ENCODE data around the gene ITPKB. TPM values are rescaled to one million over a fixed set of nuclear protein-coding genes. Genes with fewer than 3 reads are reported as not detected.
"Not testable (repeated sequence)": the region's sequence is repeated elsewhere in the genome, so short reads cannot be mapped to it uniquely, and the experiment has no call there.

The ITPKB gene
- total and polyA plus RNA-seq, 5 donors, result 9.6 to 15.4 (median 9.9) TPM

DNA sequence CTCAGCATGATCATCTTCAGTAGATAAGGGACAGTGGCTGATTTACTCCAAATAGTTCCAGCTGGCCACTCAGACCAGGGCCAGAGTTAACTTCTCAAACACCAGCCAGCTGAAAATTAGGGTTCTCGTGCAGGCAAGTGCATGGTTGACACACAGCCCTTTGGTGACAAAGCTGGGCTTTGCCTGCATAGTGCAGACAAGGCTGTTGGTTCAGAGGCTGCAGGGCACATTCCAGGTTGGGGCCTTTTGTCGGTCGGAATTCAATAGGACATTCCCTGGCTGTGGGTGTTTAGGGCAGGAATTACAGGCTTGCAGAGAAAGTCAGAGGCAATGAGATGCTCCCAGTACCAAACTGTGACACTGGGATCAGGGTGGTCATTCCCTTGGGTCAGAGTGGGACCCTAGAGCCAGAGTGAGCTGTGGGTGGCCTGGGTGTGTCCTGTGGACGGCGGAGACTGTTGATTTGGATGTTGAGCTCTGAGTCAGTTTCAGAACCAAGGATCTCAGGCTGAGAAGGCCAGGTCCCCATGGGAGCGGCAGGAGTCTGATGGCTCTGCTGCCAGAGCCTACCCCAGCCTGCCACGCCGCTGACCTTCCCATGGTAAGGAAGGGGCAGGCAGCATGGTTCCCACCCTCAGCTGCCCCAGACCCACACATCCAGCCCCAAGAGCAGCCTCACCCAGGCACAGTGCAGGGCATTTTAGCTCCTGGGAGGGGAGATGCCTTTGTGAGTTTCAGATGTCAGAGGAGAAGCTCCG lies 134.3 kb downstream of the ITPKB start:
- DNase-seq (peak; percentile 44 to 66 (median 55)), ATAC-seq (no peak)
- no peaks in the 10 kb centered on the region for H3K9me3 ChIP-seq (ENCODE audit: control insufficient read depth, low read length)
- WGBS, result 60% methylated on average over 9 of the region's 9 CpGs
- H3K27ac ChIP-seq (ENCODE audit: low read length), result no peak overlapping the region
- no peak overlapping the region for H3K4me3 ChIP-seq (ENCODE audit: low read length)
- intact Hi-C loops (cut with DNase I), result loop anchor here (5.0 to 10.0 kb wide), 5 partner anchors 52 to 180 kb away; partner anchors contain the start of gene STUM (in 2 of the 4)
- no peaks in the 10 kb centered on the region for H3K27me3 ChIP-seq (ENCODE audit: control insufficient read depth, insufficient read depth)
- peaks cover 10% of the 10 kb centered on the region for H3K4me1 ChIP-seq (ENCODE audit: control insufficient read depth, insufficient read depth, low read length)

DNA sequence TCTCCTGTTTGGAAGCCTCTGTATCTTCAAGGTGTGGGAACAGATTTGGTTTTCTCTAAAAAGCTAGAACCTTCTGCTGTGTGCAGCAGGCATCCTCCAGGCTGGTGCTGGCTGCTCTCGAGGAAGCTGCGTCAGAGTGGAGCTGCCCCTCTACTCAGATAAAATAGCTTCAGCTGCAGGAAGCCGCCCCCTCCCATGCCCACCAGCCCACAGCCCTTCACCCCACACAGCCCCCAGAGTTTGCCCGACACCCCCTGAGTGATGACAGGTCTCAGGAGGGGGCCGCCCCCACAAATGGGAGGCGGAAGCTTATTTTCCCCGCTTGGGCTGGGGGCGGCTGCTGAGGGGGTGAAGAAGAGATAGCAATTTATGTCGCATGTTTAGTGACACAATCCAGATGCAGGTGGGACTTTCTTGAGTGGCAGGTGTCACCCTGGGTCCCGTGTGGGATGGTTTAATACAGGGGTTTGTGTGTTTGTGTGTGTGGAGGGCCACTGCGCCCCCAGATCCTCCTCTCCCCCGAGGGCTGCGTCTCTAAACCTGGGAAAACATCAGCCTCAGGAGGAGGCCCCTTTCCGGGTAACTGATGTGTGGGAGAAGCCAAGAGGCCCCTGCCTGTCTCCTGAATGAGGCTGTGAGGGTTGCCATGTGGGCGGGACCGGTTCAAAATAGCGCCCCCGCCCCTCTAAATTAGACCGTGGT lies 135.1 kb downstream of the ITPKB start:
- ATAC-seq (no peak), DNase-seq (peak in 1 of 3 donors; percentile 41)
- peaks cover 10% of the 10 kb centered on the region for H3K4me1 ChIP-seq (ENCODE audit: control insufficient read depth, insufficient read depth, low read length)
- no peak overlapping the region for H3K4me3 ChIP-seq (ENCODE audit: low read length)
- H3K9me3 ChIP-seq (ENCODE audit: control insufficient read depth, low read length), result no peaks in the 10 kb centered on the region
- intact Hi-C loops (cut with DNase I), result loop anchor here in 2 of 4 donors (10.0 kb wide), 2 partner anchors 59 to 179 kb away; partner anchors contain the start of gene STUM (in 1 of the 2)
- H3K27me3 ChIP-seq (ENCODE audit: control insufficient read depth, insufficient read depth), result no peaks in the 10 kb centered on the region
- 48% methylated on average over 19 of the region's 19 CpGs for WGBS
- no peak overlapping the region for H3K27ac ChIP-seq (ENCODE audit: low read length)

DNA sequence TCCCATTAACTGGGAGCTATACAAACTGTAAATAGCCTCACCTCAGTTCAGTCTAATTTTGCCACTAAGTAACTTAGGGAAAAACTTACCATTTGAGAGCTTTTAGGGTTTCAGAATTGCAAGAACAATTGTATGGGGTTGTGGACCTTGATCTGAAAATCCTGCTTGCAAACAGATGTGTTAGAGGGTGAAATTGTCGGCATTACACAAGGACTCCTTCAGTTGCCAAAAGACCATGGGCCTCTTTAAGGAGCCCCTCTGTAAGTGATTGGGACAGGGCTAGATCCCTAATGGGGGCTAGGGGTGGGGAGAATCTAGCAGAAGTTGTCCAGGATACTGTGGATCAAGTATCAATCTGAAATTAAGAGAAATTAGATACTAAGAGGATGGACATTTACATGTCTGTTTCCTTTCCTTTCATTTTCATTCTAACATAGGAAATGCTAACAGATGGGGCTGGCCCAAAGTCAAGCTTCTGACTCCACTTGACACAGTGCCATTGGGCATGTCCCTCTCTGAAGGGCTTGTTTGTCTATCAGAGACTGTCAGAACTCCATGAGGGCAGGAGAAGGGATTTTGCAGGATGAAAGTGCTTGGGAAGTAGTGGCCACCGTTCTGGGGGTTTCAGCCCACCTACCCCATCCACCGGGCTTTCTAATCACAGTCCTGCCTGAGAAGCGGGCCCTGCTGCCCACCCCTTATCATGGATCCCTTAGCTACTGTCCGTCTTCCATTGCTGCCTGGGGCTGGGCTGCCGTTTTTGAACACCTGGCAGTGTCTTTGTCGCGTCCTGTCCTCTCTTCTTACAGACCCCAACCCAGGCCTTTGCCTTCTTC lies 135.8 kb downstream of the ITPKB start:
- peak overlapping the region; percentile 22 for H3K27ac ChIP-seq (ENCODE audit: low read length)
- H3K4me3 ChIP-seq (ENCODE audit: low read length), result no peak overlapping the region
- intact Hi-C loops (cut with DNase I), result loop anchor here in 2 of 4 donors (10.0 kb wide), 2 partner anchors 58 to 178 kb away; partner anchors contain the start of gene STUM (in 1 of the 2)
- no peaks in the 10 kb centered on the region for H3K27me3 ChIP-seq (ENCODE audit: control insufficient read depth, insufficient read depth)
- 36% methylated on average over 8 of the region's 8 CpGs for WGBS
- ATAC-seq (peak; percentile 67 to 70), DNase-seq (peak; percentile 78 to 92 (median 82))
- H3K4me1 ChIP-seq (ENCODE audit: control insufficient read depth, insufficient read depth, low read length), result peaks cover 10% of the 10 kb centered on the region
- H3K9me3 ChIP-seq (ENCODE audit: control insufficient read depth, low read length), result no peaks in the 10 kb centered on the region

DNA sequence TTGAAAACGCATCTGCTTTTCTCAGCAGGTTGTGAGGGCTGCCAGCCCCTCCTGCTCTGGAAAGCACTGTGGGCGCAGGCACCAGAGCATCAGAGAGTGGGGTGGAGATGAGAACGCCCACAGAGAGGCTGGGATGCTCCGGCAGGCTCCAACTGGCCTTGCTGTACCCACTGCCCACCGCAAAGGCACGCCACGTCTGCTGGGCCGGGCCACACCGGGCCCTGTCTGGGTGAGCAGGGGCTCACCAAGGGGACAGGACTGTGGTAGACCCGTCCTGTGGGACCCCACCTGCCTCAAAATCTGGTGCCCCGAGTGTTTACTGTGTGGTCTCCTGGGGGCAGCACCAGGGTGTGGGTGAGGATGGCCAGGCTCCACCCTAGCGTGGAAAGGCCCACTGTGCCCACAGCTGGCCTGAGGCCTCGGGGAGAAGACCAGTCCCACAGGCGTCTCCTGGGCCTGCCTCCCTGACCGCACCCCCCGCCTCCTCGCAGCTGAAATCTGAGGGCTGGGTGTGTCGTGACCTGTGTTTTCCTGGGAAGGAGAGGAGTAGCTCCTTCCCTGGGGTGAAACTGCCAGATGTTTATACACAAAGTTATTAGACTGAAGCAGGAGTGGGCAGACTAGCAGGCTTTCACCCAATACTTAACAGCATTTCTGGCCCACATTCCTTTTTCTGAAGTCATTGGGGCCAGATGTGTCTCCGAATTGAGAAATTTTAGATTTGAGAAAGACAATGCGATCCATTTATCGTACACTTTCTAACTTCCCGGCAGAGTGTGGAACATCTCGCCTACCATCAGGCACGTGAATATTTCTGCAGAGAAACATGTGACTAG lies 136.7 kb downstream of the ITPKB start:
- H3K4me3 ChIP-seq (ENCODE audit: low read length), result no peak overlapping the region
- H3K27me3 ChIP-seq (ENCODE audit: control insufficient read depth, insufficient read depth), result no peaks in the 10 kb centered on the region
- intact Hi-C loops (cut with DNase I), result loop anchor here in 2 of 4 donors (10.0 kb wide), 2 partner anchors 58 to 178 kb away; partner anchors contain the start of gene STUM (in 1 of the 2)
- peak overlapping the region; percentile 56 for H3K27ac ChIP-seq (ENCODE audit: low read length)
- ATAC-seq, result peak; percentile 50 to 71
- peaks cover 10% of the 10 kb centered on the region for H3K4me1 ChIP-seq (ENCODE audit: control insufficient read depth, insufficient read depth, low read length)
- H3K9me3 ChIP-seq (ENCODE audit: control insufficient read depth, low read length), result no peaks in the 10 kb centered on the region
- WGBS, result 67% methylated on average over 24 of the region's 24 CpGs
- DNase-seq, result peak; percentile 58 to 84 (median 76)

DNA sequence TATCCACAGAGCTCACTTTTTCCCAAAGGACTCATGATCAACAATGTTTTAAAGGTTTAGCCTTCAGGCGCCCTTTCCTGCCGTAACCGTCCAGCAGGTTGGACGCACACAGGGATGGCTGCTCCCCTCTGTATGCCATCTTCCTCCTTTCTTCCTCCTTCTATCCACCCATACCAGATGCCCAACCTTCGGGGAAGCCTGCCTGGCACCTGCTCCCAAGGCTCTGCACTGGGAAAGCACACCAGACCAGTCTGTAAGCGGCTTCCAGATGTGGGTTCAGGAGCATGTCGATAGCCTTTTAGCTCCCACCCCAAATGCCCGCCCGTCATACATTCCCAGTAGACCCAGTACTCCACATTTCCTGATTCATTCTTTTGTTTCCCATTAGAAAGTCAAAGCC lies 137.6 kb downstream of the ITPKB start:
- Histone ChIP-seq H3K9me3 (ENCODE audit: control insufficient read depth, low read length) (no peaks in the 10 kb centered on the region), H3K4me1 (ENCODE audit: control insufficient read depth, insufficient read depth, low read length) (peaks cover 10% of the 10 kb centered on the region), H3K27me3 (ENCODE audit: control insufficient read depth, insufficient read depth) (no peaks in the 10 kb centered on the region), H3K4me3 (ENCODE audit: low read length) (no peak overlapping the region), H3K27ac (ENCODE audit: low read length) (no peak overlapping the region)
- 97% methylated on average over 9 of the region's 9 CpGs for WGBS
- ATAC-seq, result no peak
- no peak for DNase-seq
- intact Hi-C loops (cut with DNase I), result loop anchor here in 2 of 4 donors (10.0 kb wide), 2 partner anchors 57 to 177 kb away; partner anchors contain the start of gene STUM (in 1 of the 2)

GRCh38 chr1:226600254-226600653 lies 138.8 kb downstream of the ITPKB start:
- no peak for ATAC-seq
- no peak for DNase-seq
- Histone ChIP-seq H3K27ac (ENCODE audit: low read length) (no peak overlapping the region), H3K9me3 (ENCODE audit: control insufficient read depth, low read length) (no peaks in the 10 kb centered on the region), H3K4me3 (ENCODE audit: low read length) (no peak overlapping the region), H3K27me3 (ENCODE audit: control insufficient read depth, insufficient read depth) (no peaks in the 10 kb centered on the region), H3K4me1 (ENCODE audit: control insufficient read depth, insufficient read depth, low read length) (peaks cover 10% of the 10 kb centered on the region)
- intact Hi-C loops (cut with DNase I), result loop anchor here in 2 of 4 donors (10.0 kb wide), 2 partner anchors 55 to 175 kb away; partner anchors contain the start of gene STUM (in 1 of the 2)
- WGBS, result 86% methylated on average over 4 of the region's 4 CpGs

GRCh38 chr1:226599636-226600238 lies 139.3 kb downstream of the ITPKB start:
- DNase-seq (no peak), ATAC-seq (no peak)
- H3K9me3 ChIP-seq (ENCODE audit: control insufficient read depth, low read length), result no peaks in the 10 kb centered on the region
- no peaks in the 10 kb centered on the region for H3K27me3 ChIP-seq (ENCODE audit: control insufficient read depth, insufficient read depth)
- H3K4me3 ChIP-seq (ENCODE audit: low read length), result no peak overlapping the region
- H3K27ac ChIP-seq (ENCODE audit: low read length), result no peak overlapping the region
- intact Hi-C loops (cut with DNase I), result loop anchor here in 2 of 4 donors (10.0 kb wide), 2 partner anchors 55 to 175 kb away; partner anchors contain the start of gene STUM (in 1 of the 2)
- peaks cover 10% of the 10 kb centered on the region for H3K4me1 ChIP-seq (ENCODE audit: control insufficient read depth, insufficient read depth, low read length)

DNA sequence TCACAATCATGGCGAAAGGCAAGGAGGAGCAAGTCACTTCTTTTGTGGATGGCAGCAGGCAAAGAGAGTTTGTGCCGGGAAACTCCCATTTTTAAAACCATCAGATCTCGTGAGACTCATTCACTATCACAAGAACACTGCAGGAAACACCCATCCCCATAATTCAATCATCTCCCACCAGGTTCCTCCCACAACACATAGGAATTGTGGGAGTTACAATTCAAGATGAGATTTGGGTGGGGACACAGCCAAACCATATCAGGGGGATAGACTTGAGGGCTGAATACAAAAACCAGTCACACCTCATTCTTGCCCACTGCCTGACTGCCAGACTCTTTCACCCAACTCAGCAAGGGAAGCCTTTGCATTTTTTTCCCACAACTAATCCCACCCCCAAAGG lies 140.1 kb downstream of the ITPKB start:
- H3K27ac ChIP-seq (ENCODE audit: low read length); ATAC-seq; intact Hi-C loops (cut with DNase I); H3K27me3 ChIP-seq (ENCODE audit: control insufficient read depth, insufficient read depth); DNase-seq; H3K4me3 ChIP-seq (ENCODE audit: low read length); H3K4me1 ChIP-seq (ENCODE audit: control insufficient read depth, insufficient read depth, low read length); H3K9me3 ChIP-seq (ENCODE audit: control insufficient read depth, low read length): not testable (repeated sequence)
- WGBS, result 80% methylated on average over 3 of the region's 3 CpGs

DNA sequence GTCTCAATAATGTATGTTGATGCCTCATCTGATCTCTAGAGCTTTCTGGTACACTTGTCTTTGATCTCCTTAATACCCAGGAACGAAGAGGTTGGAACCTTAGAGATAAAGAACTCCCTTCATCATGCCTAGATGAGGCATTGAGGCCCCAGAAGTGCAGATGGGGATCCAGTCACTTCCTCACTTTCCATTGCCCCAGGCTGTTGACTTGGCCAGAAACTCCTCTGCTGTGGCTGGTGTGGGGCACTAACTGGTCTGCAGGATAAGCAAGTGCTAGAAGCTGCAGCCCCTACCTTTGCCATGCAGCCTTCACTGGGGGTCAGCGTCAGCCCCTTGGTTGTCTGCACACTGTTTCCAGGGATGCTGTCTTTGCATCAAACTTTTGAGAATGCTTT lies 140.6 kb downstream of the ITPKB start:
- Histone ChIP-seq H3K4me3 (ENCODE audit: low read length) (no peak overlapping the region), H3K27ac (ENCODE audit: low read length) (no peak overlapping the region), H3K27me3 (ENCODE audit: control insufficient read depth, insufficient read depth) (no peaks in the 10 kb centered on the region), H3K9me3 (ENCODE audit: control insufficient read depth, low read length) (no peaks in the 10 kb centered on the region), H3K4me1 (ENCODE audit: control insufficient read depth, insufficient read depth, low read length) (peaks cover 2% of the 10 kb centered on the region)
- ATAC-seq (no peak), DNase-seq (no peak)
- intact Hi-C loops (cut with DNase I), result no loop called here
- WGBS, result 91% methylated on average over 2 of the region's 2 CpGs

Data from right cardiac atrium (tissue), 5 donors.